ENCODE results near the gene ZNF410.
A peak's percentile ranks its signal among the peaks of the same experiment; 100 is the strongest.

ZNF410 gene

DNA sequence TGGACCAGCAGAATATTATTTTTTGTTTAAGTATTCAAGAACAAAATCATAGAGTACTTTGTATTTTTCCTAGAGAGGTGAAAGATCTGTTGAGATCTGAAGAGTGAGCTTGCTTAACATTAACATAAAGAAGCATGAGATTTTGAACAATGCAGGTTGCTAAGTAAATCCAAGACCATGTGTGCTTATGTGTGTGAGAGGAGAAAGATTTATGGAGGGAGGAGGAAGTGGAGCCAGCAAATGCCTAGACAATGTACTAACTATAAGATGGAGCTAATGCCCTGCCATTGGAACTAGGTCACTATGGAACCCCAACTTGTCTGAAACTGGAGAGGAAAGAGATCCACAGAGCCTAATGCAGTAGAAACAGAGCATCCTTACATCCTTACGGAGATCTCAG lies 49.9 kb downstream of the ZNF410 start:
- TF ChIP-seq, protein P1, sequence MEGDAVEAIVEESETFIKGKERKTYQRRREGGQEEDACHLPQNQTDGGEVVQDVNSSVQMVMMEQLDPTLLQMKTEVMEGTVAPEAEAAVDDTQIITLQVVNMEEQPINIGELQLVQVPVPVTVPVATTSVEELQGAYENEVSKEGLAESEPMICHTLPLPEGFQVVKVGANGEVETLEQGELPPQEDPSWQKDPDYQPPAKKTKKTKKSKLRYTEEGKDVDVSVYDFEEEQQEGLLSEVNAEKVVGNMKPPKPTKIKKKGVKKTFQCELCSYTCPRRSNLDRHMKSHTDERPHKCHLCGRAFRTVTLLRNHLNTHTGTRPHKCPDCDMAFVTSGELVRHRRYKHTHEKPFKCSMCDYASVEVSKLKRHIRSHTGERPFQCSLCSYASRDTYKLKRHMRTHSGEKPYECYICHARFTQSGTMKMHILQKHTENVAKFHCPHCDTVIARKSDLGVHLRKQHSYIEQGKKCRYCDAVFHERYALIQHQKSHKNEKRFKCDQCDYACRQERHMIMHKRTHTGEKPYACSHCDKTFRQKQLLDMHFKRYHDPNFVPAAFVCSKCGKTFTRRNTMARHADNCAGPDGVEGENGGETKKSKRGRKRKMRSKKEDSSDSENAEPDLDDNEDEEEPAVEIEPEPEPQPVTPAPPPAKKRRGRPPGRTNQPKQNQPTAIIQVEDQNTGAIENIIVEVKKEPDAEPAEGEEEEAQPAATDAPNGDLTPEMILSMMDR (IDR thresholded peaks at IDR 0.05; ENCODE audit: insufficient read depth, low read depth, low read length, missing control alignments), result no peak
- DNase-seq (ENCODE audit: low read depth), result no peak
- H3K4me3 ChIP-seq (ENCODE audit: low read length), result no peak overlapping the region

DNA sequence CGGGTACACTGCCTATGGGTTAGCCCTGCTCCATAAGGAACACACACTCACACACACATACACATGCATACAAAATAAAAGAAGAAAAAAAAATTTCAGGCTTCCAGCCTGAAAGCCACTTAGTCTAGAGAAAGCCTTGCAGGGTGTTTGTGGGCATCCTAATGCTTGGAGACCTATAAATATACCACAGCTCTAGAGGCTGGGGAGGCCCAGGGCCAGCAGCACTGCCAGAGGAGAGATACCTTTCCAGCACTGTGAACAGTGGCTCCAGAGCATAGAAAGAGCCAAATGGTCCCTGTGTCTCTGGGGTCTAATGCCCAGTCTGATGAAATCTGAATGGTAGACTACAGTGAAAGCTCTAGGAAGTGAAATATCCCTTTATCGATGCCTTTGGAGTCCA lies 50.4 kb downstream of the ZNF410 start:
- H3K4me3 ChIP-seq (ENCODE audit: low read length), result no peak overlapping the region
- TF ChIP-seq, protein P1 (IDR thresholded peaks at IDR 0.05; ENCODE audit: insufficient read depth, low read depth, low read length, missing control alignments), result no peak
- no peak for DNase-seq (ENCODE audit: low read depth)

DNA sequence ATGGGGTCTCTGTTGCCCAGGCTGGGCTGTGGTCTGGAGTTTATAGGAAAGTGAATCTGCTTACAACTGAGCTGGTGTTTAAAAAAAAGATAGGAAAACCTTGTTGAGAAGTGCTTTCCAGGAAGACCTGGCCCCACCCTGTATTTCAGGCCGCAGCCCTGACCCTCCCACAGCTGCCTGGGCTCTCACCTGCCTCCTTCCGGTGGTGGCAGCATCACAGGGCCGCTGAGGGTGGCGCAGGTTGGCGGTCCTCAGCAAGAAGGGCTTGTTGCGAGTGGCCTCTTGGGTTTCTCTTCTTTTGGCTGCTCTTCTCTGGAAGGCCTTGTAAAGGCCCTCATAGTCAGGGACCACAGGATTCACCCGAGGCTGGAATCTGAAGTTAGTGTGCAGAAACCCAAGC lies 55.5 kb downstream of the ZNF410 start:
- TF ChIP-seq, protein P1 (IDR thresholded peaks at IDR 0.05; ENCODE audit: insufficient read depth, low read depth, low read length, missing control alignments), result no peak
- DNase-seq (ENCODE audit: low read depth), result no peak
- no peak overlapping the region for H3K4me3 ChIP-seq (ENCODE audit: low read length)

DNA sequence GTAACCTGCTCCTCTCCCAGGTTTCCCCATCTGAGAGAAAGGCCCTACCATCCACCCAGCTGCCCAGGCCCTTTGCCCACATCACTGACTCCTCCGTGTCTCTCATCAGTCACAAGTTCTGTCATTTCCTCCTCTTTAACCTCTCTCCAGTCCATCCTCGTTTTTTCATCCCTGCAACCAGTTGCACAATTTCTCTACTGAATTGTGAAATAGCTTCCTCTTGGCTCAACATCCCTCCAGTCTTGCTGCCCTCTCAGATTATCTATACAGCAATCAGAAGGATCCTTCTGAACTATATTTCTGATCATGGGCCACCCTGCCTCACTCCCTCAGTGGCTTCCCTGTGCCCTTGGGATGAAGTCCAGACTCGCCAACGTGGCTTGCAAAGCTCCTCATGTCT lies 56.4 kb downstream of the ZNF410 start:
- TF ChIP-seq, protein P1 (IDR thresholded peaks at IDR 0.05; ENCODE audit: insufficient read depth, low read depth, low read length, missing control alignments), result no peak
- no peak overlapping the region for H3K4me3 ChIP-seq (ENCODE audit: low read length)
- peak; percentile 67 for DNase-seq (ENCODE audit: low read depth)

DNA sequence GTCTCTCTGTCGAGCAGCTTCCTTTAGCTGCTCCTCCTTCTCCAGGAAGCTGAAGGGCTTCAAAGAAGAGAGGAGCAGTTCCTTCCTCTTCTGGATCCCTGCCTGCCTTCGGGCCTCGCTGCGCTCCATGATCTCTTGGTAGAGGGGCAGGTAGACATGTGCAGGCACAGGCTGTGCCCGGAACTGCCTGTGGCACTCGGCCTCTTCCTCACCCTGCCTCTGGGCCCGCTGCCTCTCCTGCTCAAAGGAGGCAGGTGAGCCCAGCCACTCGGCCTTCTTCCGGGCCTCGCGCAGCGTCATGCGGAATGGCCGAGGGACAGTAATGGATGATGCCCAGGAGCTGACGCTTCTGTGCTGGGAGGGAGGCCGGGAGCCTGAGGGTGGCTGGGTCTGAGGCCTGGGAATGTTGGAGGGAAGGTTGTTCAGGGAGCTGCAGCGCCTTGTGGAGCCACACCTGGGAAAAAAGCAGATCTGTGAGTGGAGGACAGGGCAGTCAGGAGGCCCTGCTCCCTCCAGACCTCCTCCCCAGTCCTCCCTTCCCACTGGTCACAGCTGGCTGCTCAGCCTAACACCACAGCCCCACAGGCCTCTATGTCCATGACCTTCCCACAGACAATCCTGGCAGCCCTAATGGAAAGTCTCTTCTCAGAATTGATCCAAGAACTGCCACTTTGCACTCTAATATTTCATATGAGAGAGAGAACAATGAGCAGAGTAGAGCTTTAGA lies 57.9 kb downstream of the ZNF410 start:
- no peak for DNase-seq (ENCODE audit: low read depth)
- TF ChIP-seq, protein P1 (IDR thresholded peaks at IDR 0.05; ENCODE audit: insufficient read depth, low read depth, low read length, missing control alignments), result no peak
- no peak overlapping the region for H3K4me3 ChIP-seq (ENCODE audit: low read length)

DNA sequence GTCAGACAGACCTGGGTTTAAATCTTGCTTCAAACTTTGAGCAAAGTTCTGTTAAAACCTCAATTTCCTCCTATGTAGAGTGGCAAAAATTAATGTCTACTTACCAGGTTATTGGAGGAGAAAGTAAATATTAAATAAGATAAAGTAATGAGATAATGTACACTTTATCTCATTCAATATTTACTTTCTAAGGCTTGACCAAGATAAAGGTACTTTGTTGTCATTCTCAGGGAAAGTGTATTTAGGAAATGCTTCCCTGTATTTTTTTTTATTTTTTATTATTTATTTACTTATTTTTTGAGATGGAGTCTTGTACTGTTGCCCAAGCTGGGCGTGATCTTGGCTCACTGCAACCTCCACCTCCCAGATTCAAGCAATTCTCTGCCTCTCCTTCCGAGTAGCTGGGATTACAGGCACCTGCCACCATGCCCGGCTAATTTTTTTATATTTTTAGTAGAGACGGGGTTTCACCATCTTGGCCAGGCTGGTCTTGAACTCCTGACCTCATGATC lies 58.6 kb downstream of the ZNF410 start:
- H3K4me3 ChIP-seq (ENCODE audit: low read length), result no peak overlapping the region
- no peak for DNase-seq (ENCODE audit: low read depth)
- TF ChIP-seq, protein P1 (IDR thresholded peaks at IDR 0.05; ENCODE audit: insufficient read depth, low read depth, low read length, missing control alignments), result no peak
